ENCODE measurements around the gene ALG14. TPM values are rescaled to one million over a fixed set of nuclear protein-coding genes. Genes with fewer than 3 reads are reported as not detected.
"Not testable (repeated sequence)": the region's sequence is repeated elsewhere in the genome, so short reads cannot be mapped to it uniquely, and the experiment has no call there.

ALG14 gene
- total RNA-seq, 2 experiments from 2014 or later, result 2.3 to 3.4 TPM

DNA sequence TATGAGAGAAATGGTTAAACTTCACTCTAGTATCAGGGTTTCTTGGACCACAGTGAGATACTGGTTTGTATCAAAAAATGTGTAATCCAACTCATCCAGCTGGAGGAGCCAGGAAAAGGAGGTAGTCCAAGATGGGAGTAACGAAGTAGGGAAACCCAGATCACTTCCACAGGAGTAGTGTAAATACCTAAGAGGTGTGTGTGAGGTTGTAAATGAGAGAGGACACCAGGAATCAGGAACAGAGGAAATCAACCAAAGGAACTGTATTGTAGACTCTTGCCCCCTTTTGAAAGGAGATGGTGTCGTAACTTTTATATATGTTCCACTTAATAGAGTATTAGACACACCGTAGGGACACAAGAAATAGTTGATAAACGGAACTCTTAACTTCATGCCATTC, 24.7 kb upstream of the ALG14 start:
- H3K27ac Mint-ChIP-seq, result no peak overlapping the region
- H3K36me3 Mint-ChIP-seq (ENCODE audit: low read depth), result no peaks in the 10 kb centered on the region

DNA sequence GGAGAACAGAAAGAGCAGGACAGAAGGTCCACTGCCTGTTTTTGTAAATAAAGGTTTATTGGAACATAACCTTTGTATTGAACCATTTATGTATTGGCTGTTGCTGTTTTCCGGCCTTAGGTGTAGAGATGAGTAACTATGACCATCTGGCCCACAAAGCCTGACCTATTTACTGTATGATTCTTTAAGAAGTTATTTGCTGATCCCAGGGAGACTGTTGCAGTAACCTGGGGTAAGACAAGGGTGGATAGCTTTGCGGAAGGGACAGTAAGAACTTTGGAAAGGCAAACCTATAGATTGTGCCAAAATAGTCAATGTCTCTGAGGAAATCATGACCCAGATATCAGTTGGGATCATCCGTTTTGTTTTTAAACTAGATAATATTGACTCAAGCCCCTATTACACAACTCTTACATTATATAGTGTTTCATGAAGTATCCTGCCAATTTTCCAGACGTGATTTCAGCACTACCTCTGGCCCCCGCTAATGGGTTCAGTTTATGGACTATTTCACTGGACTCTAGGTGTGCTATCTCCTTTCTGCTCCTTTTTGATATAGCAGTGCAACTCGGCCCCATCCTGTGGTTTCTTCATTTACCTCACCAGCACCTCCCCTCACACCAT, 23.6 kb upstream of the ALG14 start:
- Mint-ChIP-seq H3K27me3 (no peaks in the 10 kb centered on the region), H3K36me3 (ENCODE audit: low read depth) (no peaks in the 10 kb centered on the region), H3K4me1 (no peaks in the 10 kb centered on the region), H3K9me3 (no peaks in the 10 kb centered on the region), H3K4me3 (no peak overlapping the region), H3K27ac (no peak overlapping the region)
- no peak for DNase-seq
- ChIA-PET POLR2A (no interaction called here), CTCF (no interaction called here)

More for the DNA sequence above, 24.7 kb upstream of the ALG14 start:
- no peaks in the 10 kb centered on the region for H3K4me1 Mint-ChIP-seq
- no peak for DNase-seq
- ChIA-PET CTCF (no interaction called here), POLR2A (no interaction called here)
- H3K9me3 Mint-ChIP-seq, result no peaks in the 10 kb centered on the region
- no peaks in the 10 kb centered on the region for H3K27me3 Mint-ChIP-seq
- H3K4me3 Mint-ChIP-seq, result no peak overlapping the region

DNA sequence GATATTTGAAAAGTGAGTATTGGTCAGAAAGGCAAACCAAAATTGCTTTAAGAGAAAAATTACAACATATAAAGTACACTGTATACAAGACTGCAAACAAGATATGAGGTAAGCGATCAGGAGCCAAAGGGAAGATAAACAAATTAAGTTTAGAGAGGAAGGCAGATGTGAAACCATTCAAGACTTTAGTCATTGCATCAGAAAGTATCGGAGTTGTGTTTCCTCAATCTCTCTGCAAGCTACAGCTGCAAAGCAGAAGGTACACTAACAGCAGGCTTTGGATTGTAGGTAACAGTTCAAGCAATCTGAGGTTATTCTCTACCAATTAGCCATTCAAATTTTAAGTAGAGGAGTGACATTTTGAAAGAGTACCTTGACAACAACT, 23.1 kb upstream of the ALG14 start:
- ChIA-PET POLR2A (no interaction called here), CTCF (no interaction called here)
- no peak for DNase-seq
- Mint-ChIP-seq H3K36me3 (ENCODE audit: low read depth) (no peaks in the 10 kb centered on the region), H3K27ac (no peak overlapping the region), H3K4me1 (no peaks in the 10 kb centered on the region), H3K27me3 (peaks cover 3% of the 10 kb centered on the region), H3K9me3 (no peaks in the 10 kb centered on the region), H3K4me3 (no peak overlapping the region)

DNA sequence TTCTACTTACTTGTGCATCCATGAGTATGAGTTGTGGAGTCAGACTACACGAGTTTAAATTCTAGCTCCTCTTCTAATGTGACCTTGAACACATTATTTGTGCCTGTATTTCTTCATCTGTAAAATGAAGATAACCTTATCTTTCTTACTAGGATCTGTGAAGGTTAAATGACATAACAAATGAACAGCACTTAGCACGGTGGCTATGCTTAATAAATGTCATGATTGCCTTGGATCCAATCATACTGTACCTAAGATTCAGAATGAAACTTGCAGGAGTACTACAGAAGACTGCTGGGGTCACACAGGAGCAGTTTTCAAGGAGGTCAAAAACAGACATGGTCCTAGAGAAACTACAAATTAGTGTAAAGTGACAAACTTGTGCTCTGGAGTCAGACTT, 22.2 kb upstream of the ALG14 start:
- H3K9me3 Mint-ChIP-seq, result no peaks in the 10 kb centered on the region
- H3K4me3 Mint-ChIP-seq, result no peak overlapping the region
- H3K27me3 Mint-ChIP-seq, result peaks cover 4% of the 10 kb centered on the region
- no peaks in the 10 kb centered on the region for H3K4me1 Mint-ChIP-seq
- no peaks in the 10 kb centered on the region for H3K36me3 Mint-ChIP-seq (ENCODE audit: low read depth)
- no peak for DNase-seq
- ChIA-PET POLR2A (no interaction called here), CTCF (no interaction called here)
- no peak overlapping the region for H3K27ac Mint-ChIP-seq

DNA sequence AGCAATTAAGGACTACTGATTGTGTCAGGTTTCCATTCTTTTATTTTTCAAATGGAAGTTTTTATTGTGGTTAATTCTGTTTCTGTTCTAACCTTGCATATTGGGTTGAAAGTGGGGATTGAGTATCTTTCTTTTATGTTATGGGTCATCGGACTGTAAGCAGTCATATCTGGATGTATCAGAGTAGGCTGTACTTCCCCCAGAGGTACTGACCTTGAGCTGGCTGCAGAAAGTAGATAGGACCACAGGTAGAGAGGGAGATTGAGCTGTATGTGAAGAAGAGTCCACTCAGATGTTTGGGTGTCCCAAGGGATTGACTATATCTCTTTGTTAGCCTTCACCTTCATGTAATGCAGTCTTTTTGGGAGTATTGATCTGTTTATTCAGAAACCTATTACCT, 20.5 kb upstream of the ALG14 start:
- Mint-ChIP-seq H3K4me1 (no peaks in the 10 kb centered on the region), H3K36me3 (ENCODE audit: low read depth) (no peaks in the 10 kb centered on the region), H3K27ac (no peak overlapping the region), H3K9me3 (no peaks in the 10 kb centered on the region), H3K4me3 (no peak overlapping the region), H3K27me3 (peaks cover 9% of the 10 kb centered on the region)
- DNase-seq, result no peak
- ChIA-PET CTCF (no interaction called here), POLR2A (no interaction called here)

DNA sequence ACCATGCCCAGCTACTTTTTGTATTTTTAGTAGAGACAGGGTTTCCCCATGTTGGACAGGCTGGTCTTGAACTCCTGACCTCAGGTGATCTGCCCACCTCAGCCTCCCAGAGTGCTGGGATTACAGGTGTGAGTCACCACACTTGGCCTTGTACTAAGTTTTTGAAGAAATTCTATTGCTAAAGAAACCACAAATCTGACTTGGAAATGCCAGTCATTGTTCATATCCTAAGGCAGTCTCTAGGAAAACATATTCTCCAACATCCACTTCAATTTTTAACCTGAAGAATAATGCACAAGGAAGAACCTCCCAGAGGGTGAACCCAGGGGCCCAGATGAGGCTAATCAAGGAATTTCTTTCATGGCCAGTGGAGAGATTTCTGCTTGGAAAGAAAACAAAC, 20.1 kb upstream of the ALG14 start:
- H3K9me3 Mint-ChIP-seq; POLR2A ChIA-PET; H3K36me3 Mint-ChIP-seq (ENCODE audit: low read depth); H3K4me1 Mint-ChIP-seq; DNase-seq; CTCF ChIA-PET; H3K27ac Mint-ChIP-seq; H3K4me3 Mint-ChIP-seq: not testable (repeated sequence)
- peaks cover 11% of the 10 kb centered on the region for H3K27me3 Mint-ChIP-seq

DNA sequence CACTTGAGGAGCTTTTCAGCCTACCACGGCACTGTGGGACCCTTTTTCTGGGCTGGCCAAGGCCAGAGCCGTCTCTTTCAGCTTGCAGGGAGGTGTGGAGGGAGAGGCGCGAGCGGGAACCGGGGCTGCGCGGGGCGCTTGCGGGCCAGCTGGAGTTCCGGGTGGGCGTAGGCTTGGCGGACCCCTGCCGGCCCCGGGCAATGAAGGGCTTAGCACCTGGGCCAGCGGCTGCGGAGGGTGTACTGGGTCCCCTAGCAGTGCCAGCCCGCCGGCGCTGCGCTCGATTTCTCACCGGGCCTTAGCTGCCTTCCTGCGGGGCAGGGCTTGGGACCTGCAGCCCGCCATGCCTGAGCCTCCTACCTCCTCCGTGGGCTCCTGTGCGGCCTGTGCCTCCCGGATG, 18.5 kb upstream of the ALG14 start:
- H3K4me1 Mint-ChIP-seq; H3K4me3 Mint-ChIP-seq; CTCF ChIA-PET; H3K36me3 Mint-ChIP-seq (ENCODE audit: low read depth); DNase-seq; POLR2A ChIA-PET; H3K27ac Mint-ChIP-seq; H3K9me3 Mint-ChIP-seq: not testable (repeated sequence)
- H3K27me3 Mint-ChIP-seq, result peaks cover 11% of the 10 kb centered on the region

DNA sequence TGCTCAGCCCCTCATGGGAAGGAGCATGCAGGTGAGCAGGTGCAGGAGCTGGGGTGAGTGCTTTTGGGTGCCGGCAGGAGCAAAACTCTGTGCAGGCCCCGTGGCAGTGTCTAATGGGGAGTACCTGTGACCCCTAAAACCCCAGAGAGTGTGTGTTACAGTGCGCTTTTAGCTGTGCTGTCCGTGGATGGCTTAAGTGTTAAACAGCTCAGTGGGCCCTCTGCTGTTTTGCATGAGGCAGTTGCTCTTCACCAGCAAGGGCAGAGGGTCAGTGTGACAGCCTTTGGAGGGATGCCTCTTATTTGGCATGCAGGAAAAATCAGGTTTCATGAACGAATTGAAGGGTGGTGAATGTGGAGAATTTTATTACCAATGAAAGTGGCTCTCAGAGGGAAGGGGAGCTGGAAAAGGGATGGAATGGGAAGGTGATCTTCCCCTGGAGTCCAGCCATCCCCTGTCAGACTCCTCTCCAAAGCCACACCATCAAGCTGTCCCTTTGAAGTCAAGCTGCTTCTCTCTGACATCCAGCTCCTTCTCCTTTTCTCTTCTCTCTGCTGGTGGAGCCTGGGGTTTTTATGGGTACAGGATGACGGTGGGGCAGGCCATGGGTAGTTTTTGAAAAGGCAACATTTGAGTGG, 17.0 kb upstream of the ALG14 start:
- H3K27ac Mint-ChIP-seq, result no peak overlapping the region
- no peaks in the 10 kb centered on the region for H3K36me3 Mint-ChIP-seq (ENCODE audit: low read depth)
- peaks cover 11% of the 10 kb centered on the region for H3K27me3 Mint-ChIP-seq
- no peaks in the 10 kb centered on the region for H3K9me3 Mint-ChIP-seq
- H3K4me1 Mint-ChIP-seq, result no peaks in the 10 kb centered on the region
- CTCF ChIA-PET, result no interaction called here
- no peak for DNase-seq
- POLR2A ChIA-PET, result no interaction called here
- no peak overlapping the region for H3K4me3 Mint-ChIP-seq

DNA sequence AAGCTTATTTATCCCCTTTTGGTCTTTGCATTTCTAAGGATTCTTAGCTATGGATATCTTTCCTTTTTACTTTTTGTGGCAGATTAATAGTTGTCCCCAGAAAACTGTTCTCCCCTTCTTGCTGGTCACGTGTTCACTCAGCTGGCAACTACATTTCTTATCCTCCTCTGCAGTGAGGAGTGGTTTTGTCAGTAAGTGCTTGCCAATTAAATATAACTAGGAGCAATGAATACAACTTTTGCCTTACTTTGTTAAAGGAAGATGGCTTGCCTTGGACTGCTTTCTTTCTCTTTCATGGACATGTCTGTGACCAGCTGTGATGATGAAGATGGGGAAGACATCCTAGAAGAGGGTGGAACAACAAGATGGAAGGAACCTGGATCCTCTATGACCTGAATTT, 15.6 kb upstream of the ALG14 start:
- H3K9me3 Mint-ChIP-seq, result no peaks in the 10 kb centered on the region
- ChIA-PET CTCF (interaction anchor here (1.4 kb wide), 1 partner anchor 234 kb away, joined by 3 read pairs; no protein-coding TSS in a partner anchor), POLR2A (no interaction called here)
- H3K4me1 Mint-ChIP-seq, result peaks cover 6% of the 10 kb centered on the region
- no peak overlapping the region for H3K4me3 Mint-ChIP-seq
- no peaks in the 10 kb centered on the region for H3K36me3 Mint-ChIP-seq (ENCODE audit: low read depth)
- H3K27ac Mint-ChIP-seq, result no peak overlapping the region
- no peak for DNase-seq
- H3K27me3 Mint-ChIP-seq, result peaks cover 16% of the 10 kb centered on the region

DNA sequence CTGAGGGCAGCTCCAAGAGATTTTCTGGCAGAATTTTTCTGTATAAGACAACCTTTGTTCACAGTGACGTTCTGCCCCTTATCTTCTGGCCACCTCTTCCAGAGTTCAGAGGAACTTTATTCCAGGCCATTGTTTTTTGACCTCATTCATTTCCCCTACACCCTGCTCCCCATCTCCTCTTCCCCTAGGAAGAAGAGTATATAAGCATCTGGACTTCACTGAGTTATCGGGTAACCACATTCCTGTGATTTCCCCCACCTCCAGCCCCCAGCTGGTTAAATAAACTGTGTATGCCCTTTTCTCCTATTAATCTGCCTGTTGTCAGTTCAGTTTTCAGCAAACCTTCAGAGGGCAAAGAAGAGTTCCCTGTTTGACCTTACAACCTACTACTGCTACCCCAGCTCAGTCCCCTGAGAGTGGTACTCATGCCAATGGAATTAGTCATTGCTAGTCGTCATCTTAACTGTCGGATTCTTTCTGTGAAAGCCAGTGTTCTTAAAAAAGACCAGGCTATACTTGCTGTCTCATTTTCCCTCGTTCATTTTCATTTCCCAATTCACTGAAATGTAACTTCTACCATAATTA, 14.3 kb upstream of the ALG14 start:
- Mint-ChIP-seq H3K36me3 (ENCODE audit: low read depth) (no peaks in the 10 kb centered on the region), H3K4me3 (no peak overlapping the region), H3K9me3 (no peaks in the 10 kb centered on the region), H3K27ac (no peak overlapping the region), H3K4me1 (peaks cover 6% of the 10 kb centered on the region), H3K27me3 (peaks cover 20% of the 10 kb centered on the region)
- CTCF ChIA-PET, result interaction anchor here (0.6 kb wide), 3 partner anchors 31 to 486 kb away, joined by 3 read pairs; no protein-coding TSS in a partner anchor
- POLR2A ChIA-PET, result no interaction called here
- DNase-seq, result no peak

DNA sequence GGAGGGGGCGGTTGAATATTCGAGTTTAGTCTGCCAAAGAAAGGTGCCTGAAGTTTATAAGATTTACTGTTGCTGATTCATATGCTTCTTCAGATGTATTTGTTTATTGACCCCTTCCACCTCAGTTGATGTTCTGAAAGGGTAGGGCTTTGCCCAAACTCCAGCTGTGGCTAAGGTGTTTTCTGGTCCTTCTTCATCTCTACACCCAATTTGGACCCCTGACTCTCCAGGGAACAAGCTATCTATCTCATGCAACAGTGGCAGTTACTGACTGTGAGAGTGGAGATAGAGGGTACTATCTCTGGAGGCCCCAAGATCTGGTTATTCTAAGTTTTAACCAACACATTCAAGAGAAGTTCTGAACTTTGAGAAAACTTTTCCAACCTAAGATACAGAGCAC, 12.6 kb upstream of the ALG14 start:
- DNase-seq, result no peak
- peaks cover 16% of the 10 kb centered on the region for H3K27me3 Mint-ChIP-seq
- no peak overlapping the region for H3K27ac Mint-ChIP-seq
- H3K36me3 Mint-ChIP-seq (ENCODE audit: low read depth), result no peaks in the 10 kb centered on the region
- CTCF ChIA-PET, result interaction anchor here (2.1 kb wide), 1 partner anchor 149 kb away, joined by 10 read pairs; the partner anchor contains the start of gene RWDD3
- no peak overlapping the region for H3K4me3 Mint-ChIP-seq
- no peaks in the 10 kb centered on the region for H3K9me3 Mint-ChIP-seq
- POLR2A ChIA-PET, result no interaction called here
- peaks cover 6% of the 10 kb centered on the region for H3K4me1 Mint-ChIP-seq

DNA sequence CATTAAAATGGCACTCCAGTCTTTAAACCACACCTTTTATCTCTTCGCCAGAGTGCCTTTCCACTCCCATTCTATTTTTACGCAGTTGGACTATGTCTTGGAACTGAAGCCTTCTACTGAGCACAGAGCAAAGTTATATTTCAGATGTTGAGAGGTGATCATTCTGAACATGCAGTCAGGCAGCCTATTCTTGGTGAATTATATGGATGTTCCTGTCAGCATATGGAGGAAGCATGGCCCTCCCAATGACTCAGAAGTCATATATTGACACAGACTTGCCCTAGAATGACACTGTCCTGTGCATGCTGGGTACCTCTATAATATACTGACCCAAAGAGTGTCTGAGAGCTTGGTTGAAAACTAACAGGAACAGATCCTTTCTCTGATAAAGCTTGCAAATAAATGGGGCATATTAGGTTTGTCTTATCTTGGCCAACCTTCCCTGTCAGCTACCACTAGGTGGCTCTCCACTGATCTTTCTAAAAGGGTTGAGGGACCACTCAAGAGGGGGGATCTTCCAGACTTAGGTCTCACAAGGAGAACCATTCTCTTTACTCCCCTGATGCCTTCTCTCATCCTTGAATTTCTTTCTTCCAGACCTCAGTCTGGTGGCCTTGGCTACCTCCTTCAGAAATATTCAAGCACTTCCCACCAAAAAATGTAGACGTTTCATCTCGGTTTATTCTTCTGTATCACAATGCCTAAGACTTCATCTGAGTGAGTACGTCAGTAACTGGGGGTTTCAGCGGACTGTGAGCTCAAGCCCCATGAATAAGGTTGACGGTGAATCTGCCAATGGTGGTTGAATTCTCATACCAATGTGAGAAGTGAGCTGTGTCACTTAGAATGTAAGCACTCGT, 11.8 kb upstream of the ALG14 start:
- H3K4me1 Mint-ChIP-seq, result peaks cover 6% of the 10 kb centered on the region
- no peaks in the 10 kb centered on the region for H3K9me3 Mint-ChIP-seq
- no peak overlapping the region for H3K27ac Mint-ChIP-seq
- ChIA-PET POLR2A (no interaction called here), CTCF (interaction anchor here (1.1 to 2.1 kb wide), 4 partner anchors 9 to 149 kb away, joined by 3 to 10 read pairs (median 6); partner anchors contain the start of genes ALG14, RWDD3 and TLCD4)
- H3K4me3 Mint-ChIP-seq, result no peak overlapping the region
- peaks cover 14% of the 10 kb centered on the region for H3K27me3 Mint-ChIP-seq
- no peaks in the 10 kb centered on the region for H3K36me3 Mint-ChIP-seq (ENCODE audit: low read depth)
- peak; percentile 24 for DNase-seq

DNA sequence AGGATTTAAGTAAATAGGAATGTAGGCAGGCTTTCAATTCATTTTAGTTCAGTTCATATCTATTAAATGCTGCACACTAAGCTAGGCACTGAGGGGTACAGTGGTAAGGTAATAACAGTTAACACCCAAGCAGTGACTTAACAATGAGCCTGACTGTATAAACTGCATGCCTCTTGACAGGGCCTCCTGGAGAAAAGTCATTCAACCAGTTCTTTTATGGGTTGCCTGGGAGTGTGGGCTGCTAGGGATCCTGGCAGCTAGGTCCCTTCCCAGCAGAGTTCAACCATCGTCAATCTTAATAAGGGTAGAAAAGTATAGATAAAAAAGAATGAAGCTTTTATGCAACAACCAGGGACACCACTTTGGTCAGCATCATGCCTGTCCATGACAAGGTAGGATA, 8.1 kb upstream of the ALG14 start:
- H3K4me3 Mint-ChIP-seq, result no peak overlapping the region
- CTCF ChIA-PET, result interaction anchor here (1.0 kb wide), 1 partner anchor 11 kb away, joined by 3 read pairs; no protein-coding TSS in a partner anchor

More for the DNA sequence above, 8.1 kb upstream of the ALG14 start:
- DNase-seq, result no peak
- POLR2A ChIA-PET, result no interaction called here
- H3K27ac Mint-ChIP-seq, result no peak overlapping the region
- H3K27me3 Mint-ChIP-seq, result peaks cover 10% of the 10 kb centered on the region
- H3K36me3 Mint-ChIP-seq (ENCODE audit: low read depth), result no peaks in the 10 kb centered on the region
- H3K4me1 Mint-ChIP-seq, result peaks cover 6% of the 10 kb centered on the region
- H3K9me3 Mint-ChIP-seq, result no peaks in the 10 kb centered on the region

Data from activated CD4-positive, alpha-beta T cell treated with anti-CD3 and anti-CD28 coated beads, Interleukin-2, amount 10 ng/mL, durations not matched to agents 7 days and 5 days (primary cell).